Hepatocyte (in vitro differentiated cells): ENCODE measurements around the gene CTNNAL1.

Experiments
- CTCF ChIP-seq: fragments of 200-600 bp; sonication (generic); IDR thresholded peaks from 2 replicates; pipeline ENCODE4 v1.5.1; 2016; ENCODE audit warnings: antibody characterized with exemption, mild to moderate bottlenecking; ENCODE audit not compliant: poor library complexity
- EZH2 ChIP-seq: fragments of 200-600 bp; sonication (generic); IDR thresholded peaks from 2 replicates; pipeline ENCODE4 v1.6.1; 2016; ENCODE audit warnings: antibody characterized with exemption, mild to moderate bottlenecking, borderline replicate concordance

GRCh38 chr9:108910402-108910801 lies 102.9 kb downstream of the CTNNAL1 start:
- TF ChIP-seq CTCF (no peak), EZH2 (no peak)
